Mucosa of descending colon (tissue), 3 donors: ENCODE data around the gene MTHFSD. TPM values are rescaled to one million over a fixed set of nuclear protein-coding genes. Genes with fewer than 3 reads are reported as not detected.
A peak's percentile ranks its signal among the peaks of the same experiment; 100 is the strongest.

Experiments used
- ATAC-seq: fragments of 200-7000 bp; cut with Tn5 transposase; one replicate; pipeline ENCODE4 v1.9.1; 2020; ENCODE audit warnings: mild to moderate bottlenecking, moderate library complexity
- DNase-seq, 3 donors: peaks; one replicate each; pipeline ENCODE4 v3.0.0-alpha.2; 2020
- H3K36me3 ChIP-seq: fragments of 200-600 bp; one replicate; pipeline ENCODE4 v1.8.0; 2021; ENCODE audit warnings: low read depth, mild to moderate bottlenecking
- H3K4me1 ChIP-seq: fragments of 200-600 bp; one replicate; pipeline ENCODE4 v1.8.0; 2021; ENCODE audit warnings: low read depth, mild to moderate bottlenecking
- H3K4me3 ChIP-seq: fragments of 200-600 bp; one replicate; pipeline ENCODE4 v1.8.0; 2021; ENCODE audit warnings: mild to moderate bottlenecking
- H3K9me3 ChIP-seq: fragments of 200-600 bp; one replicate; pipeline ENCODE4 v1.8.0; 2021; ENCODE audit warnings: mild to moderate bottlenecking
- CTCF ChIP-seq: fragments of 200-600 bp; IDR thresholded peaks from one replicate; pipeline ENCODE4 v1.8.0; 2022; ENCODE audit warnings: antibody characterized with exemption, mild to moderate bottlenecking
- intact Hi-C, 2 donors: fragments of 100-400 bp; cut with DNase I in 1 of 2; cut with micrococcal nuclease in 1 of 2; formaldehyde crosslinking; loops; one replicate each; pipeline versions ENCODE4 v1.11.0 to v1.11.1; 2022; cut with DNase I, micrococcal nuclease
- total RNA-seq, 3 donors: library from RNA; stranded (reverse); fragmentation: NEBNext Ultra II Directional in 2 of 3; extraction: Animal tissue kit (Norgen Biotek cat#: 25700) in 2 of 3; gene quantifications; one replicate each; pipeline versions ENCODE4 v1.2.1 to v1.2.4, GENCODE V29; 2021 to 2023
- donor health status: DM: no; HTN: no; CAD: no; lungs with moderate emphysema.
- donor health status: DM: no; HTN: no; CAD: no.
- donor health status: DM: no; HTN: yes; CAD: no.

Gene MTHFSD
- total RNA-seq, 3 donors from 2014 or later, result 22.6 to 30.4 (median 25.5) TPM

- no peaks in the 10 kb centered on the region for H3K9me3 ChIP-seq
These were observed 11.5 kb upstream of the MTHFSD start, which contains the start of gene FOXC2 for GRCh38 chr16:86566601-86566965. Gene FOXC2 (plus strand): TSS chr16:86566829. CDS start chr16:86567336, 507 bp downstream.

DNA sequence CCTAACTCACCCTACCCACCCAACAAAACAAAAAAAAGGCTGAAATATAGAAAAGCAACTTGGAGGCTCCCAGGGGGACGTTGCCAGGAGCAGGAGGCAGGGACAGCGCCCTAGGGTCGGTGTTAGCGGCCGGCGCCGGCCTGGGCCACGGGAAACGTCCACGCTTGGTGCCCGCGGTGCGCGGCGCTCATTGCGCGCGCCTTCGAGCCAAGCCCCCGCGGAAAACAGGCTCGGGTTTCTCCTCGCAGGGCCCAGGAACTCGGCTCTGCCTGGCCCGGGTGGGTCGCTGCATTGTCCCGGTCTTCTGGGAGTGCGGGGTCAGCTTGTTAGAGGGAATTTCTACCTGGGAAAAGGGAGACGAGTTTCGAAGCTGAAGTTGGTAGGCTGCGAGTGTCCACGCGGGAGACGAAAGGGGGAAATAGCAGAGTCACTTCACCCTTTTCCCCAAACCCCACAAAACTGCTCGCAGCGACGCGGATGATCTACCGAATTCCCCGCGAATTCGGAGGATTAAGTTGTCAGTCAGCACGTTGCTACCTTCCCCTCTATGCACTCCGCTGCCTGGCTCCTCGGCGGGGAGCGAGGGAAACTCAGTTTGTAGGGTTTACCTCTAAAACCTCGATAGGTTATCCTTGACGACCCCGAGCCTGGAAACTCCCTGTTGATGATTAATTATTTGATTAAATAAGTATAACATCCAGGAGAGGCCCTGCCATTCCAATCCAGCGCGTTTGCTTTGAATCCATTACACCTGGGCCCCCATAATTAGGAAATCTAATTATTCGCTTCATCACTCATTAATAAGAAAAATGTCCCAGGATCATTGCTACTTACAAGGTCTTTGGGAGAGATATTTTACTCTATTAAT, 10.8 kb upstream of the MTHFSD start:
- Histone ChIP-seq H3K4me1 (peaks cover 10% of the 10 kb centered on the region), H3K9me3 (no peaks in the 10 kb centered on the region), H3K36me3 (no peaks in the 10 kb centered on the region), H3K4me3 (no peak overlapping the region)
- DNase-seq (no peak), ATAC-seq (no peak)
- no peak for TF ChIP-seq CTCF
- intact Hi-C loops, result loop anchor here in 1 of 2 donors (5.0 kb wide), 1 partner anchor 496 kb away; no protein-coding TSS in a partner anchor

More at GRCh38 chr16:86566601-86566965, 11.5 kb upstream of the MTHFSD start, which contains the start of gene FOXC2:
- no peaks in the 10 kb centered on the region for H3K36me3 ChIP-seq
- no peak for TF ChIP-seq CTCF
- DNase-seq (peak; percentile 64 to 73 (median 72)), ATAC-seq (peak; percentile 26)
- H3K4me1 ChIP-seq, result peaks cover 10% of the 10 kb centered on the region
- no peak within 1 kb of the TSS for H3K4me3 ChIP-seq
- intact Hi-C loops, result loop anchor here in 1 of 2 donors (5.0 kb wide), 1 partner anchor 496 kb away; no protein-coding TSS in a partner anchor

DNA sequence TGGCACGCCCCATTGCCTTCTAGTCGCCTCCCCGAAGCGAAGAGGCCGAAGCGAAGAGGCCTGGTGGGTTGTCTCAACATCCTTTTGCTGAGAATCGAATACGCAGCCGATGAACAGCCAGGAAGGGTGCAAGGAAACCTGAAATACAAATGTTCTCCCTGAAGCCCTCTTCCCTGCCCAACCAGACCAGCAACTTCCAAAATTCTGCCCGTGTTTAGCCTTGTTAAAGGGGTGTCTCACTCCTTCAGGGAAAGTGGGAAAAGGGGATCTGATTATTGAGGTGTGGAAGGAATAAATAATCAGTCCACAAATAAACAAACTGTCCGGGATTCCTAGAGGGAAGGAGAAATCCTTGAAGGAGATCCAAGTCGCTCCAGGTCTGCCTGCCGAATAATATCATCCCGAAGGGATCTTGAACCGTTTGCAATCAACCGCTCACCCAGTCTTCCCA, 10.2 kb upstream of the MTHFSD start:
- no peak for DNase-seq
- TF ChIP-seq CTCF, result no peak

GRCh38 chr16:86563469-86564345, 8.7 kb upstream of the MTHFSD start:
- Histone ChIP-seq H3K9me3 (no peaks in the 10 kb centered on the region), H3K4me1 (peaks cover 10% of the 10 kb centered on the region), H3K4me3 (no peak overlapping the region), H3K36me3 (no peaks in the 10 kb centered on the region)
- intact Hi-C loops, result loop anchor here (5.0 kb wide), 2 partner anchors 499 to 709 kb away; no protein-coding TSS in a partner anchor
- DNase-seq (peak; percentile 81 to 96 (median 85)), ATAC-seq (peak; percentile 100)
- TF ChIP-seq CTCF, result peak; percentile 100

More for the DNA sequence above, 10.2 kb upstream of the MTHFSD start:
- Histone ChIP-seq H3K9me3 (no peaks in the 10 kb centered on the region), H3K36me3 (no peaks in the 10 kb centered on the region), H3K4me3 (no peak overlapping the region), H3K4me1 (peaks cover 10% of the 10 kb centered on the region)
- ATAC-seq, result no peak
- intact Hi-C loops, result loop anchor here in 1 of 2 donors (5.0 kb wide), 1 partner anchor 497 kb away; no protein-coding TSS in a partner anchor

- TF ChIP-seq CTCF, result no peak
- no peaks in the 10 kb centered on the region for H3K9me3 ChIP-seq
- DNase-seq (no peak), ATAC-seq (no peak)
- peaks cover 10% of the 10 kb centered on the region for H3K4me1 ChIP-seq
- intact Hi-C loops, result loop anchor here (5.0 kb wide), 2 partner anchors 500 to 710 kb away; no protein-coding TSS in a partner anchor
- H3K36me3 ChIP-seq, result no peaks in the 10 kb centered on the region
- no peak overlapping the region for H3K4me3 ChIP-seq
These were observed 7.3 kb upstream of the MTHFSD start for GRCh38 chr16:86562356-86562755.
